Parathyroid adenoma (tissue), 2 donors: Measurements from ENCODE around the gene RBPMS2.
A peak's percentile ranks its signal among the peaks of the same experiment; 100 is the strongest.

Experiments
- H2AFZ ChIP-seq: fragments of 300-600 bp; sonication (generic); one replicate; pipeline ENCODE4 v1.7.0; 2017; ENCODE audit warnings: antibody characterized with exemption, mild to moderate bottlenecking
- H3K27ac ChIP-seq: fragments of 300-600 bp; sonication (generic); one replicate; pipeline ENCODE4 v1.7.0; 2017
- H3K27me3 ChIP-seq: fragments of 300-600 bp; sonication (generic); one replicate; pipeline ENCODE4 v1.7.0; 2017; ENCODE audit warnings: low read length; ENCODE audit not compliant: control insufficient read depth, insufficient read depth
- H3K36me3 ChIP-seq: fragments of 300-600 bp; sonication (generic); one replicate; pipeline ENCODE4 v1.7.0; 2017; ENCODE audit warnings: low read length; ENCODE audit not compliant: control insufficient read depth, insufficient read depth
- H3K4me1 ChIP-seq: fragments of 300-600 bp; sonication (generic); one replicate; pipeline ENCODE4 v1.7.0; 2017; ENCODE audit warnings: control low read depth
- H3K4me2 ChIP-seq: fragments of 300-600 bp; sonication (generic); one replicate; pipeline ENCODE4 v1.7.0; 2017; ENCODE audit warnings: low read length
- H3K4me3 ChIP-seq: fragments of 300-600 bp; sonication (generic); one replicate; pipeline ENCODE4 v1.7.0; 2017; ENCODE audit warnings: low read depth, low read length
- H3K79me2 ChIP-seq: fragments of 300-600 bp; sonication (generic); one replicate; pipeline ENCODE4 v1.7.0; 2017; ENCODE audit warnings: control low read depth
- H3K9ac ChIP-seq: fragments of 300-600 bp; sonication (generic); one replicate; pipeline ENCODE4 v1.7.0; 2017; ENCODE audit warnings: mild to moderate bottlenecking
- H3K9me3 ChIP-seq: fragments of 300-600 bp; sonication (generic); one replicate; pipeline ENCODE4 v1.7.0; 2017; ENCODE audit warnings: low read length; ENCODE audit not compliant: control insufficient read depth
- CTCF ChIP-seq: fragments of 300-600 bp; sonication (generic); IDR thresholded peaks from one replicate; pipeline ENCODE4 v1.7.0; 2017; ENCODE audit warnings: antibody characterized with exemption, mild to moderate bottlenecking
- donor health status: primary hyperparathyroidism.

The RBPMS2 gene

GRCh38 chr15:64807751-64808222, 32.4 kb upstream of the RBPMS2 start:
- H3K79me2 ChIP-seq: no peaks in the 10 kb centered on the region
- no peak overlapping the region for H3K27ac ChIP-seq
- H3K27me3 ChIP-seq: no peaks in the 10 kb centered on the region
- H2AFZ ChIP-seq: peak overlapping the region; percentile 33
- H3K4me1 ChIP-seq: no peaks in the 10 kb centered on the region
- no peaks in the 10 kb centered on the region for H3K9me3 ChIP-seq
- no peak overlapping the region for H3K9ac ChIP-seq
- no peak overlapping the region for H3K4me2 ChIP-seq
- no peak for TF ChIP-seq CTCF
- H3K4me3 ChIP-seq: no peak overlapping the region
- H3K36me3 ChIP-seq: no peaks in the 10 kb centered on the region

GRCh38 chr15:64807051-64807749, 31.8 kb upstream of the RBPMS2 start:
- Histone ChIP-seq H3K79me2 (no peaks in the 10 kb centered on the region), H3K4me1 (no peaks in the 10 kb centered on the region), H3K27me3 (no peaks in the 10 kb centered on the region), H3K9ac (no peak overlapping the region), H3K27ac (no peak overlapping the region), H2AFZ (peak overlapping the region; percentile 33), H3K4me2 (no peak overlapping the region), H3K36me3 (no peaks in the 10 kb centered on the region), H3K9me3 (no peaks in the 10 kb centered on the region), H3K4me3 (no peak overlapping the region)
- no peak for TF ChIP-seq CTCF

GRCh38 chr15:64806509-64806908, 31.1 kb upstream of the RBPMS2 start:
- TF ChIP-seq CTCF: no peak
- Histone ChIP-seq H2AFZ (no peak overlapping the region), H3K4me1 (no peaks in the 10 kb centered on the region), H3K9ac (no peak overlapping the region), H3K79me2 (no peaks in the 10 kb centered on the region), H3K27ac (no peak overlapping the region), H3K36me3 (no peaks in the 10 kb centered on the region), H3K4me2 (no peak overlapping the region), H3K27me3 (no peaks in the 10 kb centered on the region), H3K9me3 (no peaks in the 10 kb centered on the region), H3K4me3 (no peak overlapping the region)

- no peaks in the 10 kb centered on the region for H3K4me1 ChIP-seq
- H3K4me3 ChIP-seq: no peak overlapping the region
- H3K9me3 ChIP-seq: no peaks in the 10 kb centered on the region
- H2AFZ ChIP-seq: no peak overlapping the region
- no peaks in the 10 kb centered on the region for H3K36me3 ChIP-seq
- no peaks in the 10 kb centered on the region for H3K79me2 ChIP-seq
- no peak for TF ChIP-seq CTCF
- H3K27ac ChIP-seq: no peak overlapping the region
- H3K9ac ChIP-seq: no peak overlapping the region
- no peaks in the 10 kb centered on the region for H3K27me3 ChIP-seq
- H3K4me2 ChIP-seq: no peak overlapping the region
These were observed 29.2 kb upstream of the RBPMS2 start for GRCh38 chr15:64804619-64805018.

GRCh38 chr15:64803526-64803925, 28.1 kb upstream of the RBPMS2 start:
- Histone ChIP-seq H2AFZ (no peak overlapping the region), H3K27ac (no peak overlapping the region), H3K4me2 (no peak overlapping the region), H3K9me3 (no peaks in the 10 kb centered on the region), H3K27me3 (no peaks in the 10 kb centered on the region), H3K9ac (no peak overlapping the region), H3K36me3 (no peaks in the 10 kb centered on the region), H3K4me1 (no peaks in the 10 kb centered on the region), H3K79me2 (no peaks in the 10 kb centered on the region), H3K4me3 (no peak overlapping the region)
- no peak for TF ChIP-seq CTCF
